Measurements from ENCODE around the gene CCDC192. TPM values are rescaled to one million over a fixed set of nuclear protein-coding genes. Genes with fewer than 3 reads are reported as not detected.
"Not testable (repeated sequence)": the region's sequence is repeated elsewhere in the genome, so short reads cannot be mapped to it uniquely, and the experiment has no call there.

The CCDC192 gene
- total RNA-seq, 2 donors from 2014 or later: not detected

DNA sequence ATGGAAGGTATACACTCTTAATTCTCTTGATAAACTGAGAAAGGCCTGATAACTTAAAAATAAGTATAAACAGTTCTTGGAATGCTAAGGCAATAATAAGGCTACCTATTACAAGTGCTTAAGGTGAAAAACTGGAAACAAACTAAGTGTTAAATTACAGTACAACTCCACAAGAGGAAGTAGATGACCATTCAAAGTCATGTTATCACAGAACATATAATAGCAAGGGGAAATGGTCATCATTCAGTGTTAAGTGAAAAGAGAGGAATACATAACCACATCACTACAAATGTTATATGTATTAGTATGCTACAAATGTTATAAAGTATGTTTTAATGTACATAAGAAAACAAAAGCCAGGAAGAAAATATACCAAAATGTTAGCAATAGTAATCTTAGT, 135.9 kb downstream of the CCDC192 start:
- ATAC-seq: no peak

DNA sequence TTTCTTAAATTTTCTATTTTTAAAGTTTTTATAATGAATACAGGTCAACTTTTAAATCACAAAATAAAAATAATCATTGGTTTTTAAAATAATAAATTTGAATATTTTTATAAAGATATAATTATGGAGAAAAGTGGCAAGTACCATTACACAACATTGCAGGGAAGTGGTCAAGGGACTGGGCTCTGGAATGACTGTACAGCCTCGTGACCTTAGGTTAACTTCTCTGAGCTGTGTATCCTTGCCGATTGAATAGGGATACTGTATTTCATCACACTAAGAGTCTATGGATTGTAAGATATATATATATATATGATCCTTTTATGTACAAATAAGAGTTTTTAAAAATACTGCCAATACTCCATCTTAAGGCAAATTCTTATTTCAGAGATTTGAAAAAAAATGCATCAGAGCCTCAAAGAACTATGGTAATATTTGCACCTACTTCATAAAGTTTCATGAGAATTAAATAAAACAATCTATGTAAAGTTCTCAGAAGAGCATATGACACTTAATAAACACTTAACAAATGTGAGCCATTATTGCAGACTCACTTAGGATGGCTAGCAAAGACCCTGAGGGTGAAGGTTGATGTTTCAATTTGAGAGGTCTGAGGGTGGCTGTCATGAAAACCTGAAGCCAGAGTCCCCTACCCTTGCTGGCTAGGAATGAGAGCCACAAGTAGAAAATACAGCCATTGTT, 136.5 kb downstream of the CCDC192 start:
- peaks cover 5 to 10% of the 10 kb centered on the region in 2 donors for H3K4me1 Mint-ChIP-seq (ENCODE audit: low read depth in 2 of 2)
- ATAC-seq (no peak), DNase-seq (ENCODE audit: low spot score) (no peak)
- peaks cover 0 to 3% of the 10 kb centered on the region in 2 donors for H3K27me3 Mint-ChIP-seq
- no peaks in the 10 kb centered on the region for H3K9me3 Mint-ChIP-seq
- H3K27ac Mint-ChIP-seq: no peak overlapping the region
- H3K36me3 Mint-ChIP-seq: no peaks in the 10 kb centered on the region
- H3K4me3 Mint-ChIP-seq: no peak overlapping the region

More for the DNA sequence above, 135.9 kb downstream of the CCDC192 start:
- no peak overlapping the region for H3K27ac Mint-ChIP-seq
- no peaks in the 10 kb centered on the region for H3K9me3 Mint-ChIP-seq
- H3K4me1 Mint-ChIP-seq (ENCODE audit: low read depth in 2 of 2): peaks cover 5 to 10% of the 10 kb centered on the region in 2 donors
- H3K27me3 Mint-ChIP-seq: peaks cover 0 to 3% of the 10 kb centered on the region in 2 donors
- H3K4me3 Mint-ChIP-seq: peak overlapping the region; percentile 2
- no peak for DNase-seq (ENCODE audit: low spot score)
- H3K36me3 Mint-ChIP-seq: no peaks in the 10 kb centered on the region

DNA sequence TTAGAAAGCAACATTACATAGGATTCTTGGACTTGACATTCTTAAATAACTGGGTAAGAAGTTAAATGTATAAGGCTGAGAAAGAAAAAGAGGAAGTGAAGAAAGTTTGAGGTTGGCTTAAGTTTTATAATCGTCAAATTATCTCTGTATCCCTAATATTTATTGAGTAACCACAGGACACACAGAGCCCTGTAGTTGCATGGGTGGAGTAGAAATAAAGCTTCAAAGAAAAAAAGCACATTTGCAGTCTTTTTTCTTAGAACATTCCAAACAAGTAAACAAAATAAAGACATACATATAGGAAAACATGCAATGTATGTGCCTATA, 137.0 kb downstream of the CCDC192 start:
- Mint-ChIP-seq H3K4me1 (ENCODE audit: low read depth in 2 of 2) (peaks cover 5 to 10% of the 10 kb centered on the region in 2 donors), H3K27ac (no peak overlapping the region), H3K27me3 (peaks cover 0 to 3% of the 10 kb centered on the region in 2 donors), H3K9me3 (no peaks in the 10 kb centered on the region), H3K36me3 (no peaks in the 10 kb centered on the region), H3K4me3 (no peak overlapping the region)
- ATAC-seq (no peak), DNase-seq (ENCODE audit: low spot score) (no peak)

DNA sequence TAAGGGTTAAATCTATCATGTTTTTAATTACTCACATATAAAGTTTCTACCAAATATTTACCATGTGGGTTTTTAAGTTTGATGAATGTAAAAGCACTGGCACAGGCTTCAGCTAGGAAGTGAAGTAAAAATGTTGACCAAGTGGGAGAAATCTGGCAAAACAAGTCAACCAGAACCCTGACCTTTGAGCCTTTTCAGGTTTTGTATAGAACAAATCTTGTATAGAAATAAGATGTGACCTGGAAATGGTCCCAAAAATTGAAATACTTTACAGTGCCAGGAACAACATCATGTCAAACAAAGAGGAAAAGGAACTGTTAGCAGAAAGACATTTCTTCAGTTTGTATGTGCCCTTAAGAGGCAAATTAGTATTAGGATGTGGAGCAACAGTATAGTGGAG, 137.6 kb downstream of the CCDC192 start:
- Mint-ChIP-seq H3K27me3 (peaks cover 0 to under 1% of the 10 kb centered on the region in 2 donors), H3K9me3 (no peaks in the 10 kb centered on the region), H3K27ac (no peak overlapping the region), H3K4me3 (no peak overlapping the region), H3K36me3 (no peaks in the 10 kb centered on the region), H3K4me1 (ENCODE audit: low read depth in 2 of 2) (peaks cover 5 to 10% of the 10 kb centered on the region in 2 donors)
- no peak for ATAC-seq
- no peak for DNase-seq (ENCODE audit: low spot score)

DNA sequence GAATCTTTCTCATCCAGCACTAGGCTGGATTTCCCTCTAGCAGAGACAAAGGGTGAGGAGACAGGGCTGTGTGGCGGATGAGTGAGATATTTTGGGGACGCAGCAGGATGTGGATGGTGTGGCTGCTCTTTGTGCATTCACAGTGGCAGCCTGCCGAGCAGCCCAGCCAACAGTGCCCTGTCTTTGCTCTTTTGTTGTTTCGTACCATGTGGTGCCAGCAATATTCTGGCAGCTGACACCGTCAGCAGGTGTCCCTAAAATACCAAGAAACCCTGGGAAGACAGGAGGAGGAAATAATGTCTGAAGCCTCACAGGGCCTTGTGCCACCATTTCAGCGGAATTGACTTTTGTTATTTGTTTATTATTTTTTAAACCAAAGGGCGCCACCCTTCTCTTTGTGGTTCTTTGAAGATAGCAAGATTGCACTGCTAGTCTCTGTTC, 141.4 kb downstream of the CCDC192 start:
- H3K9me3 Mint-ChIP-seq: peaks cover 3% of the 10 kb centered on the region
- H3K4me1 Mint-ChIP-seq (ENCODE audit: low read depth in 2 of 2): no peaks in the 10 kb centered on the region
- no peak overlapping the region for H3K4me3 Mint-ChIP-seq
- no peak for DNase-seq (ENCODE audit: low spot score)
- H3K27me3 Mint-ChIP-seq: no peaks in the 10 kb centered on the region
- no peak overlapping the region for H3K27ac Mint-ChIP-seq
- no peaks in the 10 kb centered on the region for H3K36me3 Mint-ChIP-seq
- peak in 1 of 2 donors; percentile 24 for ATAC-seq

DNA sequence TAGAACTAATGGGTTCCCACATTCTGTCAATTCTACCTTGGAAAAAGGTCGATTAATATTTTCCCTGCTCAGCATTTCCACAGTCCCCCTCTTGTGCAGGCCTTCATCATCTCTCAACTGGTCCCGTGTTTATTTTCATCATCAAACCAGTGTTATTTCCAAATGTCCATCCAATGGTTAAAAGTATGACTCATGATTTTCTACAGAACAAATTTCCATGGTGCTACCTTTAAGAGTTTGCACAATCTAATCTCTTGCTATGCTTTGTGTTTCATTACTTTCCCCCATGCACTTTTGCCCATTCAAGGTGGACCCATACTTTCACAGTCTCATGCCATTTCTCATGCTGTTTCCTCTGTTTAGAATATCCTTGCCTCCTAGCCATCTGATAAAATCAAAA, 143.7 kb downstream of the CCDC192 start:
- DNase-seq (ENCODE audit: low spot score): no peak
- Mint-ChIP-seq H3K27me3 (no peaks in the 10 kb centered on the region), H3K36me3 (no peaks in the 10 kb centered on the region)

DNA sequence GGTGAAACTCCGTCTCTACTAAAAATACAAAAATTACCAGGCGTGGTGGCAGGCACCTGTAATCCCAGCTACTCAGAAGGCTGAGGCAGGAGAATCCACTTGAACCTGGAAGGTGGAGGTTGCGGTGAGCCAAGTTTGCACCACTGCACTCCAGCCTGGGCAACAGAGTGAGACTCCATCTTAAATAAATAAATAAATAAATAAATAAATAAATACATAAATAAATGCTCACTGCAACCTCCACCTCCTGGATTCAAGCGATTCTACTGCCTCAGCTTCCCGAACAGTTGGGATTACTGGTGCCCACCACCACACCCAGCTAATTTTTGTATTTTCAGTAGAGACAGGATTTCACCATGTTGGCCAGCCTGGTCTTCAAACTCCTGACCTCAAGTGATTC, 144.4 kb downstream of the CCDC192 start:
- H3K27me3 Mint-ChIP-seq, H3K36me3 Mint-ChIP-seq: not testable (repeated sequence)

More for the DNA sequence above, 143.7 kb downstream of the CCDC192 start:
- ATAC-seq: no peak
- peaks cover 3% of the 10 kb centered on the region for H3K9me3 Mint-ChIP-seq
- no peak overlapping the region for H3K4me3 Mint-ChIP-seq
- H3K27ac Mint-ChIP-seq: no peak overlapping the region
- H3K4me1 Mint-ChIP-seq (ENCODE audit: low read depth in 2 of 2): no peaks in the 10 kb centered on the region

DNA sequence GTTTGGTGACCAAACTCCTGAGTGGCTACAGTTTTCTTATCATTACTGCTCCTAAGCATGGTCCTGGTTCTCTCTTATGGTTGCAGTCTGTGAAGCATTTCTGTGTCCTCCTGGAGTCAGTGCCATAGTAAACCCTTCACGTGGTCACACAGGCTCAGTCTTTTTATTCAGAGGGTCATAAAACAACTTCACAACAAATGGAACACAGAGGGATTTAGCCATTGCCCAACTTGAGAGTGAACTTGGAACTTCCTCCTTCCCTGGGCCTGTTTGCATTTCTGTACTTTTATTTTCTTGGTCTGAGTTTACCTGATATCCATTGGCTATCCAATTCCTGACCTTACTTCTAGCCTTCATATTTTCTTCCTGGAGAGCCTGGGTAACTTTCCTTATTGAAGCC, 144.9 kb downstream of the CCDC192 start:
- peaks cover 3% of the 10 kb centered on the region for H3K9me3 Mint-ChIP-seq
- no peaks in the 10 kb centered on the region for H3K27me3 Mint-ChIP-seq
- no peaks in the 10 kb centered on the region for H3K36me3 Mint-ChIP-seq
- ATAC-seq (no peak), DNase-seq (ENCODE audit: low spot score) (no peak)
- no peaks in the 10 kb centered on the region for H3K4me1 Mint-ChIP-seq (ENCODE audit: low read depth in 2 of 2)
- H3K4me3 Mint-ChIP-seq: no peak overlapping the region
- H3K27ac Mint-ChIP-seq: no peak overlapping the region

More for the DNA sequence above, 144.4 kb downstream of the CCDC192 start:
- not testable (repeated sequence) for ATAC-seq; H3K4me1 Mint-ChIP-seq (ENCODE audit: low read depth in 2 of 2); H3K4me3 Mint-ChIP-seq; H3K9me3 Mint-ChIP-seq; H3K27ac Mint-ChIP-seq; DNase-seq (ENCODE audit: low spot score)

DNA sequence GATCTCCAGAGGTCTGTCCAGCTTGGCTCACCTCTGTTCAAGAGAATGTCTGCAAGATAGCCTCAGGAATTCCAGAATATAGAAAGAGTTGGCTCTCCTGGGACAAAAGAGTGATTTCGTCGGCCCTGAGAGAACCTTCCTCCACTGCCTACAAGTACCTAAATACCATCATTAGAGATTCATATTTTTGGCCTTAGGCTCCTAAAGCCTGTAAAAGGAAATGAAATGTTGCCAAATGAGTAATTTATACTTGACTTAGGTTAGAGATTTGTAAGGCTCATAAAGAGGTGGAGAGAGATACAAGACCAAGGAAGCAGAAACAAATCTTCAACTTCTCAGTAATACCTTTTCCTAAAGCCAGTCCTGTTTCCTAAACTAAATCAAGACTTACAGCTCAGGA, 146.2 kb downstream of the CCDC192 start:
- no peak overlapping the region for H3K4me3 Mint-ChIP-seq
- H3K36me3 Mint-ChIP-seq: no peaks in the 10 kb centered on the region
- DNase-seq (ENCODE audit: low spot score) (no peak), ATAC-seq (no peak)
- H3K27ac Mint-ChIP-seq: no peak overlapping the region
- no peaks in the 10 kb centered on the region for H3K4me1 Mint-ChIP-seq (ENCODE audit: low read depth in 2 of 2)
- H3K27me3 Mint-ChIP-seq: peaks cover 0 to 7% of the 10 kb centered on the region in 2 donors
- H3K9me3 Mint-ChIP-seq: peaks cover 3% of the 10 kb centered on the region

DNA sequence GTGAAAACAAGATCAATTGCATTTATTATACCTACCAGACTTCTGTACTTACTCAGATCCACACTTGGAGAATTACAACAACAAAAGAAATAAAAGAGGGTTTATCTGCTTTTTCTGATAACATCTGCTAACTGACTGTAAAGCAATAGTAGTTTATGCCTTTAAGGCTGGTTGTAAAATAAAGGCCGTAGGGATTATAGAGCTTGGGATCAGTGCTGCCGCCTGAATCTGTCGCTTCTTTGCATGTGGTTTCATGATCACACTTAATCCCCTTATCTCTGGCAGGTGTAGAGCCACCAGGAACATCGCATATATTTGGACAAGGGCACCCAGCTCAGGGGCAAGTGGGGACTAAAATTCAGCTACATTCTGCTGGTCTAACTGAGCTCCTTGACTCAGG, 146.7 kb downstream of the CCDC192 start:
- no peak for ATAC-seq
- peaks cover 3% of the 10 kb centered on the region for H3K9me3 Mint-ChIP-seq
- DNase-seq (ENCODE audit: low spot score): no peak
- H3K27ac Mint-ChIP-seq: no peak overlapping the region
- H3K27me3 Mint-ChIP-seq: peaks cover 0 to 7% of the 10 kb centered on the region in 2 donors
- H3K36me3 Mint-ChIP-seq: no peaks in the 10 kb centered on the region
- H3K4me3 Mint-ChIP-seq: no peak overlapping the region
- no peaks in the 10 kb centered on the region for H3K4me1 Mint-ChIP-seq (ENCODE audit: low read depth in 2 of 2)

DNA sequence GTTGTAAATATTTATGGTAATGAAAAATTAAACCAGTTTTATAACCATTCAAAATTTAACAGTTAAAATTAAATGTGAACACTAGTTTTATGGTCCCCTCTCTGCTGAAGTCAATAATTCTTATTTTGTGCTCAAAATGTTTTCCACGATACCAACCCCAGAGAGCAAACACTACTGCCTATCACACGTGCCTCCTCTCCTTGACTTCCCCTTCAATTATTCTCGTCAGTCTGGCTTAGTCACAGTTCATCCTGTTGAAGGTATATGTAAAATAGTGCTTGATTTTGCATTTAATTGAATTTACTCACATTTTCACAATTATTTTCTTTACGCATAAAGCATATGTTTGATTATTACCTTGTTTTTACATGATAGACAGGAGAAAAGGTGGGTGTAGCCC, 148.8 kb downstream of the CCDC192 start:
- no peaks in the 10 kb centered on the region for H3K36me3 Mint-ChIP-seq
- peaks cover 3% of the 10 kb centered on the region for H3K9me3 Mint-ChIP-seq
- peaks cover 5 to 7% of the 10 kb centered on the region in 2 donors for H3K4me1 Mint-ChIP-seq (ENCODE audit: low read depth in 2 of 2)
- ATAC-seq: no peak
- no peak for DNase-seq (ENCODE audit: low spot score)
- H3K27ac Mint-ChIP-seq: no peak overlapping the region
- H3K4me3 Mint-ChIP-seq: no peak overlapping the region
- H3K27me3 Mint-ChIP-seq: peaks cover 0 to 7% of the 10 kb centered on the region in 2 donors

DNA sequence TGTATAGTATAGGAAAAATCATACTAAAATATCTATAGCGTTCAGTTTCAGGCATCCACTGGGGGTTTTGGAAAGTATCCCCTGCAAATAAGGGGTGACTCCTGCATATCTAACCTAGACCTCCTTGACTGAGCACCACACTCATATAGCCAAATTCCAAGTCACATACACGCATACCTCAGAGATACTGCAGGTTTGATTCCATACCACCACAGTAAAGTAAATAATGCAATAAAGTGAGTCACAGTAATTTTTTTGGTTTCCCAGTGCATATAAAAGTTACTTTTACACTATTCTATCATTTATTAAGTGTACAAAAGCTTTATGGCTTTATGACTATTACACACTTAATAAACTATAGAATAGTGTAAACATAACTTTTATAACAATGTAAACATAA, 151.3 kb downstream of the CCDC192 start:
- no peak overlapping the region for H3K4me3 Mint-ChIP-seq
- peaks cover 4 to 18% of the 10 kb centered on the region in 2 donors for H3K27me3 Mint-ChIP-seq
- H3K36me3 Mint-ChIP-seq: no peaks in the 10 kb centered on the region
- no peak for ATAC-seq
- H3K4me1 Mint-ChIP-seq (ENCODE audit: low read depth in 2 of 2): peaks cover 5 to 7% of the 10 kb centered on the region in 2 donors
- peaks cover 3% of the 10 kb centered on the region for H3K9me3 Mint-ChIP-seq
- DNase-seq (ENCODE audit: low spot score): no peak
- H3K27ac Mint-ChIP-seq: no peak overlapping the region

DNA sequence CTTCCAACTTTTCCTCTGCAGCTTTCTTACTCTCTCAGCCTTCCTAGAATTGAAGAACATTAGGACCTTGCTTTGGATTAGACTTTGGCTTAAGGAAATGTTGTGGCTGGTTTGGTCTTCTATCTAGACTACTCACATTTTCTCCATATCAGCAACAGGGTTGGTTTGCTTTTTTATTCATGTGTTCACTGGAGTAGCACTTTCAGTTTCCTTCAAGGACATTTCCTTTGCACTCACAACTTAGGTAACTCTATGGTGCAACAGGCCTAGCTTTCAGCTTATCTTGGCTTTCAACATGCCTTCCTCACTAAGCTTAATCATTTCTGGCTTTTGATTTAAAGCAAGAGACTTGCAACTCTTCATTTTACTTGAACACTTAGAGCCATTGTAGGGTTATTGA, 153.1 kb downstream of the CCDC192 start:
- H3K4me1 Mint-ChIP-seq (ENCODE audit: low read depth in 2 of 2): peaks cover 5 to 7% of the 10 kb centered on the region in 2 donors
- no peak overlapping the region for H3K27ac Mint-ChIP-seq
- no peak overlapping the region for H3K4me3 Mint-ChIP-seq
- peak; percentile 20 to 38 for ATAC-seq
- peaks cover 6 to 28% of the 10 kb centered on the region in 2 donors for H3K27me3 Mint-ChIP-seq
- no peak for DNase-seq (ENCODE audit: low spot score)
- no peaks in the 10 kb centered on the region for H3K36me3 Mint-ChIP-seq
- peaks cover 5% of the 10 kb centered on the region for H3K9me3 Mint-ChIP-seq

DNA sequence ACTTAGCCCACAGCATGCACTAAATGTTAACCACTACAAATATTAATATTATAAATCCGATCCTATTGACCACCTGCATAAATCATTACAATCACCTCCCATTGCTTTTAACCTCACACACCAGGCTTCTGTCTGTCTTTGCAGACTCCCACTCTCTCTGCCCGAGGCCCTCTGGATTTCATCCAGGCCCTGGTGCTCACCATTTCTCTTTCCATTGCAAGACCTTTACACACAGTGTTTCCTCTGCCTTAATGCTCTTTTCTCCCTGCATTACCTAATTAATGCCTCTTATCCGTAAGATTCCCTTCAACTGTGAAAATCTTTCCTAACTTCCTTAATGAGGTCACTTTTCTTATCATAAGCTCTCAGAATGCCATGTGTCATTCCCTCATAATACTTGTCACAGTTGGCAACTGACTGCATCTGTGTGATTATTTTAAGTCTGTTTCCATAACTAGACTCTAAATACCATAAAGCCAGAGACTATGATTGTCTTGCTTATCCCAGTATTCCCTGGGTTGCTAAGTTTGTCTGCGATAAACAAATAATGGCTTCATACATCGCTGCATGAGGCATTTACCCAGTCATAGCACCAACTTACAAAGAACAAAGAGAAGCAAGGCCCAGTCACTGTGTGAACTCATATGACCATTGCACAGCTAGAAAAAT, 155.1 kb downstream of the CCDC192 start:
- no peak for DNase-seq (ENCODE audit: low spot score)
- peaks cover 5 to 7% of the 10 kb centered on the region in 2 donors for H3K4me1 Mint-ChIP-seq (ENCODE audit: low read depth in 2 of 2)
- peaks cover 5% of the 10 kb centered on the region for H3K9me3 Mint-ChIP-seq
- H3K27ac Mint-ChIP-seq: no peak overlapping the region
- H3K36me3 Mint-ChIP-seq: no peaks in the 10 kb centered on the region
- no peak overlapping the region for H3K4me3 Mint-ChIP-seq
- H3K27me3 Mint-ChIP-seq: peaks cover 6 to 31% of the 10 kb centered on the region in 2 donors
- ATAC-seq: no peak

All from natural killer cell treated with Interleukin-12 subunit alpha and Interleukin-12 subunit beta and Interleukin-15 and Interleukin-18, amount 100 ng/mL, for 72 hours (primary cell).